GM12874 (cell line): Measurements from ENCODE around the gene GPR21.

Experiments used
- CTCF ChIP-seq: IDR thresholded peaks from 2 replicates; pipeline ENCODE4 v1.5.1; 2011; ENCODE audit warnings: low read depth, mild to moderate bottlenecking, control low read depth, low read length, moderate library complexity; ENCODE audit not compliant: insufficient read depth

The GPR21 gene

GRCh38 chr9:123033864-123034601, 566 bp downstream of the GPR21 start:
- no peak for TF ChIP-seq CTCF

- no peak for TF ChIP-seq CTCF
Observed at GRCh38 chr9:123034881-123035510, 1.5 kb downstream of the GPR21 start.

- TF ChIP-seq CTCF: no peak
Observed at GRCh38 chr9:123035791-123036190, 2.3 kb downstream of the GPR21 start.

- TF ChIP-seq CTCF: no peak
Observed at GRCh38 chr9:123036893-123037545, 3.6 kb downstream of the GPR21 start.

GRCh38 chr9:123039617-123040219, 6.3 kb downstream of the GPR21 start:
- TF ChIP-seq CTCF: no peak

DNA sequence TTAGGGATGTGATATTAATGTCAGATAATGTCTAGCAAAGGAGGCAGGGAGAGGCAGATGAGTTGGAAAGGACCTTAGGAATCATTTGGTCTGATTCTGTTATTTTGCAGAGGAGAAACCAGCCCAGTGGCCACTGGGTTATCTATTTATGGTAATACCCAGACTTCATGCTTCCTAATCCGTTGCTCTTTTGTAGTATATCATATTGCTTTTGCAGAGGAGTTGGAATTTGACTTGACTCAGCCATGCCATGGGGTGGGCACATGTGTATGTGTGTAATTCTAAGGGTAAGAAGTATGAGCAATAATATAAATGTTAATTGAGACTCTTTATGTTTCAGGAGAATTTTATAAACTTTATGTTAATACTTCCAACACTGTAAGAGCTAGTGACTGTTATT, 7.3 kb downstream of the GPR21 start:
- TF ChIP-seq CTCF: no peak

GRCh38 chr9:123041489-123041888, 8.0 kb downstream of the GPR21 start:
- no peak for TF ChIP-seq CTCF
